Measurements from ENCODE around the gene GRIN2C. TPM values are rescaled to one million over a fixed set of nuclear protein-coding genes. Genes with fewer than 3 reads are reported as not detected.
A peak's percentile ranks its signal among the peaks of the same experiment; 100 is the strongest.
"Not testable (repeated sequence)": the region's sequence is repeated elsewhere in the genome, so short reads cannot be mapped to it uniquely, and the experiment has no call there.

Gene GRIN2C
- total RNA-seq, 1 donor from 2014 or later, result not detected

DNA sequence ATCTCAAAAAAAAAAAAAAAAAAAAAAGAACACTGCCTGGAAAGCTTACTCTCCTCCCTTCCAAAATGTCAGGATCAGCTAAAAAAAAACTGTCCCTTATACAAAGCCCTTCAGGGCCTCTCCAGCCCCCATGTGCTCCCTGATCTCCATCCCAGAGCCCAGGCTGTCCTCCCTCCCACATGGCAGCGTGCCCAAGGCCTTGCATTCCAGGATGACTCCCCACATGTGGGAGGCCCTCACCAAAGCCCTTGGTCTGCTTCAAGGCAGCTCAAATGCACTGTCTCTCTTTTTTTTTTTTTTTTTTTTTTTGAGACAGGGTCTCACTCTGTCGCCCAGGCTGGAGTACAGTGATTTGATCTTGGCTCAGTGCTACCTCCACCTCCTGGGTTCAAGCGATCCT, 10.8 kb upstream of the GRIN2C start:
- Histone ChIP-seq H3K27me3 (no peaks in the 10 kb centered on the region), H3K4me3 (no peak overlapping the region), H2AFZ (replicated peaks) (no peak overlapping the region), H3K4me2 (no peak overlapping the region), H3F3A (ENCODE audit: low read depth) (peaks cover 5% of the 10 kb centered on the region), H4K20me1 (ENCODE audit: low read depth) (no peaks in the 10 kb centered on the region), H3K27ac (no peak overlapping the region), H3K4me1 (peaks cover 5% of the 10 kb centered on the region), H3K9ac (no peak overlapping the region), H3K36me3 (no peaks in the 10 kb centered on the region), H3K79me2 (ENCODE audit: low read depth) (no peaks in the 10 kb centered on the region), H3K9me3 (ENCODE audit: low read depth) (no peaks in the 10 kb centered on the region)
- peaks cover 14% of the 10 kb centered on the region for H3K27me3 Mint-ChIP-seq (ENCODE audit: insufficient read depth, low read depth)
- no peaks in the 10 kb centered on the region for H3K36me3 Mint-ChIP-seq
- no peak for DNase-seq (ENCODE audit: low spot score)
- peaks cover 15% of the 10 kb centered on the region for H3K4me1 Mint-ChIP-seq
- H3K27ac Mint-ChIP-seq, result no peak overlapping the region
- H3K9me3 Mint-ChIP-seq, result no peaks in the 10 kb centered on the region
- H3K4me3 Mint-ChIP-seq, result peak overlapping the region; percentile 50
- TF ChIP-seq CTCF (IDR thresholded peaks at IDR 0.05) (no peak), EZH2phosphoT487 (IDR thresholded peaks at IDR 0.05) (no peak), EZH2 (IDR thresholded peaks at IDR 0.05) (no peak)

DNA sequence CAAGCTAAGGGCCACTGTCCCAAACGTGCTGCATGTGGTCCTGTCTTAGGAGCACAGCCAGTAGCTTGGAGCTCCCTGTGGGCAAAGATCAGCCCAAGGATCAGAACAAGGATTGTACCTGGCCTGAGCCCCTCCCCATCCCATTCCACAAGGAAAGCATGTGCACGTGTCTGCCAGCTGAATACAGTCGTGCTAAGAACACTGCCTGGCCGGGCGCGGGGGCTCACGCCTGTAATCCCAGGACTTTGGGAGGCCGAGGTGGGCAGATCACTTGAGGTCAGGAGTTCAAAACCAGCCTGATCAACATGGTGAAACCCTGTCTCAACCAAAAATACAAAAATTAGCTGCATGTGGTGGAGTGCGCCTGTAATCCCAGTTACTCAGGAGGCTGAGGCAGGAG, 10.3 kb upstream of the GRIN2C start:
- not testable (repeated sequence) for H3K36me3 Mint-ChIP-seq

DNA sequence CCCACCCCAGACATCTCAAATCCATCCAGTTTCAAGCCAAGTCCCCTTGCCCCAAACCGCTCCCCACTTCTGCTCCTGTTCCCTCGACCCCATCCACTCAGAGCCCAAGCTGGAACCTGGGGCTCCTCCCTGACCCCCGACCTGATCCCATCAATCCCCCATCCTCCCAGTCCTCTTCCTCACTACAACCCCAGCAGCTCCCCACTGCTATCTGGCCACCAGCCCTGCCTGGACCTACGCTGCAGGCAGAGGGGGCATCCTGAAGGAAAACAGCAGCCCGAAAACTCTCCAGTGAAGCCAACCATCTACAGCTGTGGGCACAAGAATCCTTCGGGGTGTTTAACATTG, 9.2 kb upstream of the GRIN2C start:
- no peaks in the 10 kb centered on the region for H4K20me1 ChIP-seq (ENCODE audit: low read depth)
- H3K4me3 ChIP-seq, result no peak overlapping the region
- H3K27me3 Mint-ChIP-seq (ENCODE audit: insufficient read depth, low read depth), result peaks cover 16% of the 10 kb centered on the region
- H3K9ac ChIP-seq, result no peak overlapping the region
- H3K4me3 Mint-ChIP-seq, result no peak overlapping the region
- no peaks in the 10 kb centered on the region for H3K36me3 ChIP-seq
- DNase-seq (ENCODE audit: low spot score), result no peak
- no peak overlapping the region for H3K4me2 ChIP-seq
- no peaks in the 10 kb centered on the region for H3K27me3 ChIP-seq
- no peak overlapping the region for H2AFZ ChIP-seq (replicated peaks)
- H3K27ac Mint-ChIP-seq, result no peak overlapping the region
- no peaks in the 10 kb centered on the region for H3K9me3 ChIP-seq (ENCODE audit: low read depth)
- peaks cover 20% of the 10 kb centered on the region for H3K4me1 Mint-ChIP-seq
- H3K9me3 Mint-ChIP-seq, result no peaks in the 10 kb centered on the region
- peaks cover 2% of the 10 kb centered on the region for H3K4me1 ChIP-seq
- TF ChIP-seq EZH2phosphoT487 (IDR thresholded peaks at IDR 0.05) (no peak), EZH2 (IDR thresholded peaks at IDR 0.05) (no peak)
- peaks cover 1% of the 10 kb centered on the region for H3F3A ChIP-seq (ENCODE audit: low read depth)
- H3K36me3 Mint-ChIP-seq, result no peaks in the 10 kb centered on the region
- H3K27ac ChIP-seq, result no peak overlapping the region
- no peaks in the 10 kb centered on the region for H3K79me2 ChIP-seq (ENCODE audit: low read depth)

More for the DNA sequence above, 10.3 kb upstream of the GRIN2C start:
- H2AFZ ChIP-seq (replicated peaks); H4K20me1 ChIP-seq (ENCODE audit: low read depth); DNase-seq (ENCODE audit: low spot score); H3K9me3 Mint-ChIP-seq; H3K36me3 ChIP-seq; H3K79me2 ChIP-seq (ENCODE audit: low read depth); H3K9me3 ChIP-seq (ENCODE audit: low read depth); H3K4me2 ChIP-seq; H3K27me3 ChIP-seq; H3K4me1 ChIP-seq; H3K4me3 ChIP-seq; H3F3A ChIP-seq (ENCODE audit: low read depth); H3K27ac Mint-ChIP-seq; H3K4me3 Mint-ChIP-seq; H3K27ac ChIP-seq; H3K9ac ChIP-seq: not testable (repeated sequence)
- Mint-ChIP-seq H3K27me3 (ENCODE audit: insufficient read depth, low read depth) (peaks cover 16% of the 10 kb centered on the region), H3K4me1 (peaks cover 18% of the 10 kb centered on the region)

GRCh38 chr17:74868251-74868907, 8.7 kb upstream of the GRIN2C start:
- Histone ChIP-seq H3K36me3 (no peaks in the 10 kb centered on the region), H3K9ac (no peak overlapping the region), H3K27me3 (no peaks in the 10 kb centered on the region), H3K4me1 (no peaks in the 10 kb centered on the region), H3K4me3 (no peak overlapping the region), H3K4me2 (no peak overlapping the region), H3K79me2 (ENCODE audit: low read depth) (no peaks in the 10 kb centered on the region), H3K9me3 (ENCODE audit: low read depth) (no peaks in the 10 kb centered on the region), H2AFZ (replicated peaks) (no peak overlapping the region), H4K20me1 (ENCODE audit: low read depth) (no peaks in the 10 kb centered on the region), H3F3A (ENCODE audit: low read depth) (no peaks in the 10 kb centered on the region), H3K27ac (no peak overlapping the region)
- Mint-ChIP-seq H3K9me3 (no peaks in the 10 kb centered on the region), H3K4me1 (peaks cover 16% of the 10 kb centered on the region), H3K27me3 (ENCODE audit: insufficient read depth, low read depth) (peaks cover 18% of the 10 kb centered on the region), H3K36me3 (no peaks in the 10 kb centered on the region), H3K27ac (no peak overlapping the region), H3K4me3 (no peak overlapping the region)
- no peak for TF ChIP-seq EZH2 (IDR thresholded peaks at IDR 0.05)
- TF ChIP-seq EZH2phosphoT487 (IDR thresholded peaks at IDR 0.05), result no peak
- TF ChIP-seq CTCF (IDR thresholded peaks at IDR 0.05), result no peak
- DNase-seq (ENCODE audit: low spot score), result no peak
